Measurements from ENCODE around the gene TARBP2.

Gene TARBP2

DNA sequence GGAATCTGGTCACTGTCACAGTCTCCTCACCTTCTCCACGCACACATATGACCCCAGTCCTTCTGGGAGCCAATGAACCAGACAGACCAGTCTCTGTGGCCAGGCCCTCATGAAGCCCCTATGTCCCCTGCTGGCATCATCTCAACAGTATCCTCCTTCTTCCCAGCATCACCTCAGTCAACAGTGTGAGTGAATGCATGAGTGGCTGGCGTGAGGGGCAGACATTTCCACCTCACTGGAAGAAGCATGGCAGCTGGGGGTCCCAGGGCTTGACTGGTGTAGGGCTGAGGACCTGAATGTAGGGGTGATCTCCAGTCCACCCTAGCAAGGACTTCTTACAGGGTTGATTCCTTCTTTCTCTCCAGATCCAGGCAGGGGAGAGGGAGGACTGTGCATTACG, 3.6 kb upstream of the TARBP2 start:
- DNase-seq = no peak

DNA sequence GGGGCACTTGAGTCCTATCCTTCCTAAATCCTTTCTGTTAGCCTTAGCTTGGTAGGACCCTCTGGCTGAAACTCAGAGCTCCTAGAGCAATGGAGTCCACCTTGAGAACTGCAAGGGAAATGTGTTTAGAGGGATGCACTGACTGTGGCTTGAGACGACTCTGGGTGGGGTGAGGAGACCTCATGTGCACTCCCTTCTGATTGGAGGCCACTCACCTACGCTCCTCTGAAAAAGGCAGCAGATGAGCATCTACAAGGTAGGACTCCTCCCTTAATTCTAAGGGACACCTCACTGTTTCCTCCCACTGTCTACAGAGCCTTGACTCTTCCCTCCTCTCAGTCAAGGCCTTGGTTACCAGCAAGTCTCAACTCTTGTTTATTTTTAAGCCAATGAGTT, 2.9 kb upstream of the TARBP2 start:
- DNase-seq = no peak

GRCh38 chr12:53499266-53500141, 1.6 kb upstream of the TARBP2 start, which contains the start of gene MAP3K12:
TSS of gene MAP3K12 (minus strand) at chr12:53499458. CDS start at chr12:53487391, 12,067 bp downstream.
- DNase-seq = no peak

GRCh38 chr12:53500142-53500775, 824 bp upstream of the TARBP2 start:
- DNase-seq = no peak

DNA sequence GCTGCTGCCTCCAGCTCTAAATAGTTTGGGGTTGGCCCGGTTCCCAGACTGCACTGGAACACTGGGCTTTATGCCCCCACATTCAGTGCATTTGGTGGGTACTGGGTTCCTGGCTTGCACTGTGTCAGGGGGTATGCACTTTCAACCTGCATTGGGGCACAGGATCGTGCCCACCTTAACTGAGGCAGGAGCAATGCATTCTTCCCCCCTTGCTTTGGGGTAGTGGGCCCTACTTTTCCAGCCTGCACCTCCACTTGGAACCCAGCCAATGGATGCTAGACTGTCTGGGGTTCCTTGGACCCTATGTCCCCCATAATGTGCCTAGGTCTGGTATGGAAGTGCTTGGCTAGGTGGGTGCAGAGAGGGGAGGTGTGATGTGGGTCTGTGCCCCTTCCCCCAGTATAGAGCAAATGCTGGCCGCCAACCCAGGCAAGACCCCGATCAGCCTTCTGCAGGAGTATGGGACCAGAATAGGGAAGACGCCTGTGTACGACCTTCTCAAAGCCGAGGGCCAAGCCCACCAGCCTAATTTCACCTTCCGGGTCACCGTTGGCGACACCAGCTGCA, 615 bp downstream of the TARBP2 start:
- DNase-seq = no peak

GRCh38 chr12:53502331-53502730, 1.2 kb downstream of the TARBP2 start:
- no peak for DNase-seq

GRCh38 chr12:53502983-53503728, 2.1 kb downstream of the TARBP2 start:
- no peak for DNase-seq

DNA sequence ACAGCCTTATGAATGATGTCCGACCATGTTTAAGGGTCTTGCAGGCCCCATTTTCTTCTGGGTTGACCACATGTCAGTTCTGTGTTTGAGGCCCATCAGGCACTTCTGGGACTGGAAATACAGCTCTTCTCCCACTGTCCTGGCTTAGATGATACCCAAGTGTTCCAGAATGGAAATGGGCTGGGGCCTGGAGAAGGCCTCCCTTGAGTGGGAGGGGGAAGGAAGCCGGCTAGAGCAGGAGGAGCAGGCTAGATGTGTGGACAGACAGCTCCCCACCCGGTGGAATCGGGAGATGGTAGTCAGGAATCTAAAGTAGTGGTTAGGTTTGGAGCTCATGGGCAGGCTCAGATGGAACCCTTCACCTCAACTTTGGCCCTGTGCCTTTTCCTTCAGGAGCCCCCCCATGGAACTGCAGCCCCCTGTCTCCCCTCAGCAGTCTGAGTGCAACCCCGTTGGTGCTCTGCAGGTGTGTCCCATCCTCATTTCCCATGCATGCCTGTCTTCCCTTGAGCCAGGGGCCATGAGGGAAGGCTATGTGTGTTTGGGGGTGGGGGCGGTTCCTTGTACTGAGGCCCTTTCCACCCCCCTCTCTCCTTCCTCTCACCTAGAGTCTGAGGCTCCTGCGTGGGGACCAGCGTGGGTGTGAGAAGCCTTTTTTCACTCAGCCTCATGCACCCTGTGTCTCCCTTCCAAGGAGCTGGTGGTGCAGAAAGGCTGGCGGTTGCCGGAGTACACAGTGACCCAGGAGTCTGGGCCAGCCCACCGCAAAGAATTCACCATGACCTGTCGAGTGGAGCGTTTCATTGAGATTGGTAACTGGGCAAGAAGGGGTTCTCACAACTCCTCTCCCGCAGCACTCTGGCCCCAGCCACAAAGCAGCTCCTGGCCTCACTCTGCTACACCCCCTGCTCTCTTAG, 3.2 kb downstream of the TARBP2 start:
- no peak for DNase-seq

DNA sequence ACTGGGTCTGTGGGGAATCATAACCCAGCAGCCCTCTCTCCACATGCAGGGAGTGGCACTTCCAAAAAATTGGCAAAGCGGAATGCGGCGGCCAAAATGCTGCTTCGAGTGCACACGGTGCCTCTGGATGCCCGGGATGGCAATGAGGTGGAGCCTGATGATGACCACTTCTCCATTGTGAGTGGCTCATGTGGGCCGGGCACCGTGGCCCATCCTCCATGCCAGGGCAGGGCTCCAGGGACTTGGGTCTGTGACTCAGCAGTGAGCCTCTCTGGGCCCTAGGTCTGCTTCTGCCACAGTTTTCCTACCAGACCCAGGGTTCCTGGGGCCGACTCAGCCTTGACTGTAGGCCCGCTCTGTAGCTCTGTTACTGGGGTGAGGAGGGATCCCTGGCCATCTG, 4.0 kb downstream of the TARBP2 start:
- DNase-seq = no peak

DNA sequence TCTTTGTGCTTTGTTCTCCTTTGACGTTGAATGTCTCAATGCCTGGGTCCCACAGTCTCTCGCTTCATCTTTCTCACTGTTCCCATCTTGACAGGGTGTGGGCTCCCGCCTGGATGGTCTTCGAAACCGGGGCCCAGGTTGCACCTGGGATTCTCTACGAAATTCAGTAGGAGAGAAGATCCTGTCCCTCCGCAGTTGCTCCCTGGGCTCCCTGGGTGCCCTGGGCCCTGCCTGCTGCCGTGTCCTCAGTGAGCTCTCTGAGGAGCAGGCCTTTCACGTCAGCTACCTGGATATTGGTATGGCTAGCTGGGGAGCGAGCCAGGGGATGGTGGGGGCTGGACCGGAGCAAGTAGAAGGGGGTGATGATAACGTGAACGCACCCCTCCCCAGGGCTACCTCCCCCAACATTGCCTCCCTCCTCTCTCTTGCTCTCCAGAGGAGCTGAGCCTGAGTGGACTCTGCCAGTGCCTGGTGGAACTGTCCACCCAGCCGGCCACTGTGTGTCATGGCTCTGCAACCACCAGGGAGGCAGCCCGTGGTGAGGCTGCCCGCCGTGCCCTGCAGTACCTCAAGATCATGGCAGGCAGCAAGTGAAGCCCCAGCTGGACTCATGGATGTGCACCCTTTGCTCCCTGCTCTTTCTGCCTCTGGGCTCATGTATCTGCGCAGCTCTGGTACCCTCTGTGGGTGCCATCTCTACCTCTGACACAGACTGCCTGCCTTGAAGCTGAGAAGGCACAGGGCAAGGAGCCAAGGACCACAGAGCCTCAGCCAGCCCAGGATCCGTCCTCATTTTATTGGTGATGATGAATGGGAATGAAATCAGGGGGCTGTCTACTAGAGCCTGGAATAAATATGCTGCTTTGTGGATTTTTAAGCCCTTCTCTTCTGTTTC, 4.7 kb downstream of the TARBP2 start:
- DNase-seq = no peak

DNA sequence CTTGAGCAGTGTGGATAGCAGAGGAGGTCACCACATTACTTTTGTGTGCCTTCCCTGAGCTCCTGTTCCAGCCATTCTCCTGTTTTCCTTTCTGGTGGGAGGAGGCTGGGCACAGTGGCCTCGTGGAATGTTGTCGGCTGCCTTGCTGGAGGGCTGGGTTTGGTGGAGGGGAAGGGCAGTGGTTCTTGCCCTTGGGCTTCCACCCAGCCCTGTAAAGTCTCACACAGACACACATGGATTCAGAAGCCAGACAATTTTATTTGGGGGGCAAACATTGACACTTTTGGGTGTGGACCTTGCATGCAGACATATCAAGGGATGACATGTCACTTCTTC, 5.3 kb downstream of the TARBP2 start:
- no peak for DNase-seq

DNA sequence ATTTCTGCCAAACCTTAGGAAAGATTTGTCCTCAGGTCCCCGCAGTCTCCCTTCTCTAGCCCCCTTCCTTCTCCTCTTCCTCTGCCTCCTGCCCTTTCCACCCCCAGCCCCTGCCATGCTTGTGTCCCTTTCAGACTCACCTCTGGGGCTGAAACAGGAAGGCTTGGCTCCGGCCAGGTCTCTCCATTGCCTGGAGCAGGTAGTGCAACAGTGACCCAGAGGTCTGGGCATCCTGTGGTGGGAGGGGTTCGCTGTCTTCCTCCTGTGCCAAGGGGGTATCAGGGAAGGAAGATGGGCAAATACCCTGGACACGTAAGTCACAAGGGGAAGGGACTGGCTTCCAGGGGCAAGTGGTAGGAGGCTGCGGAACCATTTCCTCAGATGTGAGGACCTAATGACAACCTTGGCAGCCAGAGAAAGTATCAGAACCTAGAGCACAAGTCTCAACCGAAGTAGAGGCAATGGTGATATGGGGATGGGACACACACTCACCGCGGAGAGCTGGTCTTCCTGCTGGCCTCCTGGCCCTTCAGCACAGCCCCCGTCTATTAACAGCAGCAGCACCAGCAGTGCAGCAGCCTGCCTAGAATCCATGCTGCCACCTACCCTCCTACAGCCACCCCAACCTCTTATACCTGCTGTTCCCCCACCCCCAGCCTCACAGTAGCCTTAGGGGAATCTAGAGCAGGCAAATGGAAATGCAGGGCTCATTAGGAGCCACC, 6.0 kb downstream of the TARBP2 start, which contains the start of gene NPFF:
NPFF (minus strand) TSS at position 604 of the 722 bp plus-strand sequence; CDS start at position 594, 10 bp downstream.
- DNase-seq = no peak

DNA sequence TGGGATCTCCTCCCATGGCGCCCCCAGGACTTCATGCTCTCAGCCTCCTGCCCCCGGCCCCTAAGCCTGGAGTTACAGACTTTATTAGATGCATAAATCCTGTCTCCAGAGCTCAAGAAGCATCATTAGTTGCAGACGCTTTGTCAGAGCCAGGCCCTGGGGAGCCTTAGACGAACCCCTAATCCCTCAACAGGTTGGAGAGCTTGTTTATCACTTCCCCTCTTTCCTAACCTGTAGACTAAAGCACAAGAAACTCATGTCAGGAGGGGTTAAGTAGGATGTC, 6.5 kb downstream of the TARBP2 start:
- no peak for DNase-seq

- no peak for DNase-seq
Measured at GRCh38 chr12:53508534-53509170, 7.6 kb downstream of the TARBP2 start.

DNA sequence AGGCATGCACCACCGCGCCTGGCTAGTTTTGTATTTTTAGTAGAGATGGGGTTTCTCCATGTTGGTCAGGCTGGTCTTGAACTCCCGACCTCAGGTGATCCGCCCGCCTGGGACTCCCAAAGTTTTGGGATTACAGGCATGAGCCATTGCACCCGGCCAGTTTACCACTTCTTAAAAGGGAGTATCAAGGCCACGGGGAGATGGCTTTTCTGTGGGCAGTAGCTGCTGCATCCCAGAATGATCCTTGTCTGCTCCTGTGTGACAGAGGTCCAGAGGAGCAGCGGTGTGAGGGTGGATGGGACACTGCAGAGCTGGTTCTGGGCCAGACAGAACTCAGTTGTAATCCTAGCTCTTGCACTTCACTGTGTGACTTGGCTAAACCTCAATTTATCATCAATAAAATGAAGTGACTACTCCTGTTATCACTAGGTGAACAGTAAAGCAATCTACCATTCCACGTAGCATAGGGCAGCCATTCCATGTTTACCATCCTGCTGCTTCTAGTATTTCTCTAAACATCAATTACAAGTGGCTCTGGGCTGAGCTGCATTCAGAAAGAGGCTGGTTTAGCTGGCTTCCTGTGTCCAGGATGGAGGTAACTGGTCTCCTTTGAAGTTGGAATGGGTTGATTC, 9.2 kb downstream of the TARBP2 start:
- DNase-seq = no peak

DNA sequence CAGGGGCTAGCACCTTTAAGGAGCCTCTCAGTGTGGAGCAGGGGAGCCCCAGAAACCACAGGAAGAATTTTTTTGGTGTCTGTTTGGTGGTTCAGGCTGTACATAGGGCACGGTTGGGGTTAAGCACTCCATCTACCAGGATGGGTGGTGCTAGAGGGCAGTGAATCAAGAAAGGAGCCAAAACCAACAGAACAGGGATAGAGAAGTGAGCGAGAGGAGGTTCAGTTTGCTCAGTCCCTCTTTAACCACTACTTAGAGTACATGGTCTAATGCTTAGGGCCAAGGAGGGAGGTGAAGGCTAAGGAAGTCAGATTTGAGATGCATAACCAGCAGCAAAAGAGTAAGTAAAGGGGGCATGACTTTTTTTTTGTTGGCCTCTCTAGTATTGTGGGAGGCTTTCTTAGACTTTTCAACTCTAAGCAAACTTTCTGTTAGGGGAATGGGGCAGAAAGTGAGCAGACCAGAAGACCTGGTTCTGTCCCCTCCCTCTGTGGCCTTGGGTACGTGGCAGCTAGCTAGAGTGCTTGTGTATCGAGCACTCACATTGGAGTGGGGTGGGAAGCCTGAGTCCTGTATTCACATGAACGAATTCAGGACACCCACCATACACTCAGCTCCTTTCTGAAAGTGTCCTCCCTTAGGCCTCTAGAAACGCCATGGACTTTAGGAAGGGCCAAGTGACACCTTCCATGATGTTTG, 12.8 kb downstream of the TARBP2 start:
- DNase-seq = no peak

DNA sequence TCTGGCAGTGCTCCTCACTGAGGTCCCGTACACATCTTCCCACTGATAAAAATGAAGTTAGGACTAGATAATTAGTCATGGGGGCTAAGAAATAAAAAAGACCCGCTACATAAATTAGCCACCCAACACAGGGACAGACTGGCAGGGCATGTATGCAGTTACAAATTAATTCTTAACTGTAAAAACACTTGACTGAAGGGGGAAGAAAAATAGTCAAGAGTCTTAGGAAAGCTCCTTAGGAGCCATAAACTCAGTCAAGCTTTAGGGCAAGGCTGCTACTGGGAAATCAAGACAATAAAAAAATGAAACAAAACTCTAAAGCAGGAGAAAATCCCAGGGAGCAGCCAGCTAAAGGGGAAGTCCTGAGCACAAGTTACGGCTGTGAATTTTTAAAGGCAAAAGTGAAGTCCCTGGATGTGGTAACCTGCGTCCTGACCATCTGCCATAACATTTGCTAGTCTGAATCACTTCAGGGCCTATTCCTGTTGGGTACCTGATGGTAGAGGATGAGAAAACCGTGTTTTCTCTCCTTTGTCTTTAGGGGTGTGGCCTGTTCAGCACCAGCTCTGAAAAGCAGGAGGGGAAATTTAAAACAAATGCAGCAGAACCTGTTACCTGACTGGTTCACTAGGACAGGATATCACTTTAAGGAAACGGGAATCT, 13.7 kb downstream of the TARBP2 start:
- peak; percentile 10 for DNase-seq

DNA sequence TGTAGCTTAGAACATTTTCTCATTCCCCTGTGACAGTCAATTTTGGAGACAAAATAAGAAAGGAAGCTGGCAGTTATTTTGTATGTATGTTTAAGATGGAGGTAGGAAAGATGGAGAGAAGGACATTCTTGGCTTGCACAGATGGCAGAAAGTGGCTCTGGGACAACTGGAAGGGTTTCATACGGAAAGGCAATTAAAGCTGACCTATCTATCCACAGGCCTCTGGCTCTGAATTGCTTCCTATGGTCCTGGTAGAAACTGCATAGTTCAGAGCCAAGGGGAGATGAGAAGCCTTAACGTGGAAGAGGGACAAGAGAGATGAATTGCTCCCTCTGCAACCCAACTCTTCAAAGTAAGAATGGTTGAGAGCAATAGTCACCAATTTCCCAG, 14.2 kb downstream of the TARBP2 start:
- DNase-seq = no peak
